D721Med (cell line): Measurements from ENCODE around the gene DGKQ.

Source experiments
- DNase-seq: peaks from one replicate; pipeline ENCODE4 v3.0.0; 2011; ENCODE audit warnings: low spot score; ENCODE audit not compliant: insufficient read length
- FAIRE-seq: peaks from 2 replicates; lab custom pipeline; 2011; peaks lifted over from hg19 to GRCh38; lab: Jason Lieb, UNC
- CTCF ChIP-seq: IDR thresholded peaks from 2 replicates; pipeline ENCODE4 v1.5.1; 2012; ENCODE audit warnings: mild to moderate bottlenecking, control low read depth; ENCODE audit not compliant: insufficient read depth; ENCODE audit errors: missing control alignments

DGKQ gene

GRCh38 chr4:973431-974397 is at the start of gene DGKQ:
Gene DGKQ (minus strand): TSS chr4:973569. CDS start chr4:973482, 87 bp downstream.
- DNase-seq (peak; percentile 97), FAIRE-seq (no peak)
- TF ChIP-seq CTCF: no peak

- TF ChIP-seq CTCF: no peak
- FAIRE-seq (no peak), DNase-seq (no peak)
Observed at GRCh38 chr4:1022739-1023066, 49.3 kb upstream of the DGKQ start.

GRCh38 chr4:1022051-1022738 is 48.8 kb upstream of the DGKQ start:
- TF ChIP-seq CTCF: no peak
- DNase-seq (no peak), FAIRE-seq (no peak)

- FAIRE-seq (no peak), DNase-seq (no peak)
- TF ChIP-seq CTCF: no peak
Observed at GRCh38 chr4:1021386-1022050, 48.1 kb upstream of the DGKQ start.

GRCh38 chr4:1019729-1020470 is 46.5 kb upstream of the DGKQ start:
- no peak for FAIRE-seq
- DNase-seq: no peak

More at GRCh38 chr4:1019729-1020470, 46.5 kb upstream of the DGKQ start:
- no peak for TF ChIP-seq CTCF
